SK-N-SH (cell line): ENCODE data around the gene SCEL. TPM values are rescaled to one million over a fixed set of nuclear protein-coding genes. Genes with fewer than 3 reads are reported as not detected.

Source experiments
- CTCF ChIA-PET: fragments of 300-600, 350-600 bp; formaldehyde crosslinking; extraction: SDS; loops from one replicate; lab custom pipeline; 2021; lab: Yijun Ruan, JAX
- POLR2A ChIA-PET: fragments of 350-600 bp; sonication (Branson Sonifier 250); formaldehyde crosslinking; extraction: SDS; loops from one replicate; lab custom pipeline; 2020; ENCODE audit warnings: antibody characterized with exemption, inconsistent platforms; lab: Yijun Ruan, JAX
- DNase-seq: peaks from one replicate; pipeline ENCODE4 v3.0.0; 2012
- H2AFZ ChIP-seq: fragments of 200-600 bp; sonication (generic); 2 replicates; pipeline ENCODE4 v1.8.1; 2016; ENCODE audit warnings: antibody characterized with exemption, mild to moderate bottlenecking, low read depth
- H3F3A ChIP-seq: fragments of 200-600 bp; sonication (generic); replicated peaks from 2 replicates; pipeline ENCODE3; 2016; ENCODE audit warnings: antibody characterized with exemption, mild to moderate bottlenecking; ENCODE audit not compliant: insufficient read depth
- H3K27ac ChIP-seq, 2 experiments: fragments of 200-500 bp in 1 of 2; fragments of 200-600 bp in 1 of 2; sonication (Bioruptor generic) in 1 of 2; sonication (generic), shearing (Covaris generic) in 1 of 2; 2 replicates each; pipeline versions ENCODE4 v1.5.1 to v1.6.1; 2014 to 2016; ENCODE audit warnings: low read depth in 2 of 2, inconsistent platforms in 1 of 2, low read length in 1 of 2, mild to moderate bottlenecking in 1 of 2, mixed read lengths in 1 of 2
- H3K27me3 ChIP-seq: fragments of 200-600 bp; sonication (generic), shearing (Covaris generic); 2 replicates; pipeline ENCODE4 v1.6.1; 2016; ENCODE audit warnings: mixed run types; ENCODE audit not compliant: insufficient read depth
- H3K36me3 ChIP-seq, 2 experiments: fragments of 200-500 bp in 1 of 2; fragments of 200-600 bp in 1 of 2; sonication (Bioruptor generic) in 1 of 2; sonication (generic) in 1 of 2; replicated peaks in 1 of 2; 2 replicates each; pipeline versions ENCODE3 to v1.5.1; 2014 to 2016; ENCODE audit warnings: low read length in 1 of 2, mild to moderate bottlenecking in 1 of 2; ENCODE audit not compliant: insufficient read depth in 2 of 2, control insufficient read depth in 1 of 2
- H3K4me1 ChIP-seq, 2 experiments: fragments of 200-500 bp in 1 of 2; fragments of 200-600 bp in 1 of 2; sonication (Bioruptor generic) in 1 of 2; sonication (generic), shearing (Covaris generic) in 1 of 2; 2 replicates each; pipeline versions ENCODE4 v1.5.1 to v1.6.1; 2014 to 2016; ENCODE audit warnings: low read depth in 1 of 2, low read length in 1 of 2, mixed run types in 1 of 2; ENCODE audit not compliant: insufficient read depth in 2 of 2, control insufficient read depth in 1 of 2
- H3K4me2 ChIP-seq: fragments of 200-600 bp; sonication (generic), shearing (Covaris generic); 2 replicates; pipeline ENCODE4 v1.6.1; 2017; ENCODE audit warnings: mixed run types
- H3K4me3 ChIP-seq, 2 experiments: fragments of 200-500 bp in 1 of 2; fragments of 200-600 bp in 1 of 2; sonication (Bioruptor generic) in 1 of 2; sonication (generic), shearing (Covaris generic) in 1 of 2; 2 replicates each; pipeline versions ENCODE4 v1.5.1 to v1.8.1; 2014 to 2016; ENCODE audit warnings: low read depth in 2 of 2, inconsistent platforms in 1 of 2, low read length in 1 of 2, mild to moderate bottlenecking in 1 of 2, mixed read lengths in 1 of 2, moderate library complexity in 1 of 2
- H3K79me2 ChIP-seq: fragments of 200-600 bp; sonication (generic); 2 replicates; pipeline ENCODE4 v1.8.1; 2017; ENCODE audit warnings: mild to moderate bottlenecking; ENCODE audit not compliant: insufficient read depth
- H3K9ac ChIP-seq: fragments of 200-600 bp; sonication (generic); 2 replicates; pipeline ENCODE4 v1.6.1; 2017; ENCODE audit warnings: mixed run types
- H3K9me2 ChIP-seq: fragments of 200-600 bp; sonication (generic); 2 replicates; pipeline ENCODE4 v1.6.1; 2017; ENCODE audit warnings: mixed run types
- H3K9me3 ChIP-seq: fragments of 200-600 bp; sonication (generic); 2 replicates; pipeline ENCODE4 v1.6.1; 2017; ENCODE audit warnings: mixed run types, mild to moderate bottlenecking, moderate library complexity
- H4K20me1 ChIP-seq: fragments of 200-600 bp; sonication (generic); 2 replicates; pipeline ENCODE4 v1.6.1; 2017; ENCODE audit warnings: mild to moderate bottlenecking, mixed run types; ENCODE audit not compliant: insufficient read depth
- ELF1 ChIP-seq: IDR thresholded peaks from 2 replicates; pipeline ENCODE4 v1.4.0; 2012
- EP300 ChIP-seq, 2 experiments: IDR thresholded peaks; 2 replicates each; pipeline versions ENCODE4 v1.4.0 to v1.6.1; 2012; ENCODE audit warnings: borderline replicate concordance in 1 of 2, low read depth in 1 of 2, low read length in 1 of 2
- FOSL2 ChIP-seq: IDR thresholded peaks from 2 replicates; pipeline ENCODE4 v1.4.0; 2012; ENCODE audit warnings: low read depth, mild to moderate bottlenecking, moderate library complexity, borderline replicate concordance
- FOXM1 ChIP-seq: IDR thresholded peaks from 2 replicates; pipeline ENCODE4 v1.4.0; 2012; ENCODE audit warnings: low read depth, mild to moderate bottlenecking
- SMC3 ChIP-seq: IDR thresholded peaks from 2 replicates; pipeline ENCODE4 v1.6.1; 2012; ENCODE audit warnings: low read depth, low read length, improper control_type of control experiment
- TAF1 ChIP-seq: IDR thresholded peaks from 2 replicates; pipeline ENCODE4 v1.6.1; 2012; ENCODE audit warnings: low read depth, mild to moderate bottlenecking, low read length, moderate library complexity, borderline replicate concordance
- TEAD4 ChIP-seq: IDR thresholded peaks from 2 replicates; pipeline ENCODE4 v1.4.0; 2012; ENCODE audit warnings: mild to moderate bottlenecking, borderline replicate concordance; ENCODE audit not compliant: insufficient read depth
- WGBS: methylation state at CpG from one replicate; pipeline ENCODE4 v1.1.6; 2017; ENCODE audit warnings: low lambda C conversion rate; 5-methylcytosine and 5-hydroxymethylcytosine counted together
- polyA plus RNA-seq, 3 experiments: library from polyadenylated mRNA; depleted of rRNA; stranded (reverse); fragments of >200 nt; gene quantifications; 2 replicates each; pipeline ENCODE4 v1.2.3, GENCODE V29; 2012
- TF ChIP-seq, protein P1 (sequence below): fragments of 150-350 bp; IDR thresholded peaks from 2 replicates; pipeline ENCODE4 v1.6.1; 2017; ENCODE audit warnings: antibody characterized with exemption, low read length, low read depth, borderline replicate concordance
- TF ChIP-seq, protein P2 (sequence below): IDR thresholded peaks from 2 replicates; pipeline ENCODE4 v1.4.0; 2012; ENCODE audit warnings: low read depth
- TF ChIP-seq, protein P3 (sequence below): fragments of 150-350 bp; IDR thresholded peaks from 2 replicates; pipeline ENCODE4 v1.6.1; 2016; ENCODE audit warnings: mild to moderate bottlenecking, low read depth, low read length

Gene SCEL
- polyA plus RNA-seq, 1 of the 3 experiments (the other 2 are of a cell fraction): 0.02 TPM

GRCh38 chr13:77555246-77555645 is 19.7 kb downstream of the SCEL start:
- POLR2A ChIA-PET: no interaction called here
- H3F3A ChIP-seq: no peaks in the 10 kb centered on the region
- CTCF ChIA-PET: no interaction called here
- no peaks in the 10 kb centered on the region for H3K79me2 ChIP-seq
- no peak overlapping the region for H3K9ac ChIP-seq
- no peak overlapping the region for H3K27ac ChIP-seq
- H3K9me3 ChIP-seq: no peaks in the 10 kb centered on the region
- no peaks in the 10 kb centered on the region for H3K9me2 ChIP-seq
- TF ChIP-seq, protein P1, sequence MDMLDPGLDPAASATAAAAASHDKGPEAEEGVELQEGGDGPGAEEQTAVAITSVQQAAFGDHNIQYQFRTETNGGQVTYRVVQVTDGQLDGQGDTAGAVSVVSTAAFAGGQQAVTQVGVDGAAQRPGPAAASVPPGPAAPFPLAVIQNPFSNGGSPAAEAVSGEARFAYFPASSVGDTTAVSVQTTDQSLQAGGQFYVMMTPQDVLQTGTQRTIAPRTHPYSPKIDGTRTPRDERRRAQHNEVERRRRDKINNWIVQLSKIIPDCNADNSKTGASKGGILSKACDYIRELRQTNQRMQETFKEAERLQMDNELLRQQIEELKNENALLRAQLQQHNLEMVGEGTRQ: no peak
- TF ChIP-seq FOSL2: no peak
- TF ChIP-seq FOXM1: no peak
- TF ChIP-seq EP300 (IDR thresholded peaks at IDR 0.05; ENCODE audit: borderline replicate concordance in 1 of 2, low read depth in 1 of 2, low read length in 1 of 2): no peak
- TF ChIP-seq TAF1: no peak
- no peak for TF ChIP-seq SMC3
- TF ChIP-seq, all 33 proteins: peak for 0
- H3K4me2 ChIP-seq: no peak overlapping the region
- no peaks in the 10 kb centered on the region for H3K27me3 ChIP-seq
- WGBS: 67% methylated on average over 4 of the region's 4 CpGs
- no peaks in the 10 kb centered on the region; a peak in 1 of 4 replicates for H3K4me1 ChIP-seq
- no peaks in the 10 kb centered on the region for H3K36me3 ChIP-seq
- H4K20me1 ChIP-seq: no peaks in the 10 kb centered on the region
- no peak for DNase-seq
- no peak overlapping the region for H3K4me3 ChIP-seq
- no peak overlapping the region for H2AFZ ChIP-seq

GRCh38 chr13:77558016-77558415 is 22.5 kb downstream of the SCEL start:
- H2AFZ ChIP-seq: no peak overlapping the region
- no peaks in the 10 kb centered on the region for H3K79me2 ChIP-seq
- no peak overlapping the region for H3K4me3 ChIP-seq
- no peaks in the 10 kb centered on the region for H3K9me3 ChIP-seq
- TF ChIP-seq, protein P2, sequence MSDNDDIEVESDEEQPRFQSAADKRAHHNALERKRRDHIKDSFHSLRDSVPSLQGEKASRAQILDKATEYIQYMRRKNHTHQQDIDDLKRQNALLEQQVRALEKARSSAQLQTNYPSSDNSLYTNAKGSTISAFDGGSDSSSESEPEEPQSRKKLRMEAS: no peak
- TF ChIP-seq, protein P3, sequence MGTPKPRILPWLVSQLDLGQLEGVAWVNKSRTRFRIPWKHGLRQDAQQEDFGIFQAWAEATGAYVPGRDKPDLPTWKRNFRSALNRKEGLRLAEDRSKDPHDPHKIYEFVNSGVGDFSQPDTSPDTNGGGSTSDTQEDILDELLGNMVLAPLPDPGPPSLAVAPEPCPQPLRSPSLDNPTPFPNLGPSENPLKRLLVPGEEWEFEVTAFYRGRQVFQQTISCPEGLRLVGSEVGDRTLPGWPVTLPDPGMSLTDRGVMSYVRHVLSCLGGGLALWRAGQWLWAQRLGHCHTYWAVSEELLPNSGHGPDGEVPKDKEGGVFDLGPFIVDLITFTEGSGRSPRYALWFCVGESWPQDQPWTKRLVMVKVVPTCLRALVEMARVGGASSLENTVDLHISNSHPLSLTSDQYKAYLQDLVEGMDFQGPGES: no peak
- TF ChIP-seq, protein P1: no peak
- TF ChIP-seq ELF1 (no peak), TEAD4 (no peak)
- TF ChIP-seq, all 33 proteins: peak for 0
- H3K9ac ChIP-seq: no peak overlapping the region
- no peak overlapping the region for H3K27ac ChIP-seq
- 87% methylated on average over 3 of the region's 3 CpGs for WGBS
- no peaks in the 10 kb centered on the region for H3K36me3 ChIP-seq
- H3K4me1 ChIP-seq: no peaks in the 10 kb centered on the region; a peak in 1 of 4 replicates
- no peak overlapping the region for H3K4me2 ChIP-seq
- DNase-seq: no peak
- no peaks in the 10 kb centered on the region for H3K27me3 ChIP-seq
- no peaks in the 10 kb centered on the region for H3F3A ChIP-seq
- H4K20me1 ChIP-seq: no peaks in the 10 kb centered on the region
- no peaks in the 10 kb centered on the region for H3K9me2 ChIP-seq
- ChIA-PET POLR2A (no interaction called here), CTCF (interaction anchor here (1.2 to 2.0 kb wide), 4 partner anchors 17 to 65 kb away, joined by 3 to 5 read pairs (median 4); no protein-coding TSS in a partner anchor)
